Raji (cell line): Measurements from ENCODE around the gene RSPH6A.

Source experiments
- POLR2A ChIP-seq: IDR thresholded peaks from 2 replicates; pipeline ENCODE4 v1.6.1; 2011; ENCODE audit warnings: low read depth, low read length, control low read depth; ENCODE audit not compliant: insufficient read depth

The RSPH6A gene

GRCh38 chr19:45834970-45835369, 19.9 kb upstream of the RSPH6A start:
- no peak for TF ChIP-seq POLR2A

- no peak for TF ChIP-seq POLR2A
Measured at GRCh38 chr19:45828945-45829344, 13.8 kb upstream of the RSPH6A start.

GRCh38 chr19:45828523-45828922, 13.4 kb upstream of the RSPH6A start:
- no peak for TF ChIP-seq POLR2A

GRCh38 chr19:45827459-45828093, 12.5 kb upstream of the RSPH6A start:
- TF ChIP-seq POLR2A = no peak

GRCh38 chr19:45826934-45827333, 11.8 kb upstream of the RSPH6A start:
- no peak for TF ChIP-seq POLR2A

GRCh38 chr19:45825917-45826893, 11.1 kb upstream of the RSPH6A start:
- TF ChIP-seq POLR2A = no peak

- TF ChIP-seq POLR2A = no peak
Measured at GRCh38 chr19:45825263-45825605, 10.1 kb upstream of the RSPH6A start.

GRCh38 chr19:45824531-45825262, 9.6 kb upstream of the RSPH6A start:
- no peak for TF ChIP-seq POLR2A

GRCh38 chr19:45824041-45824471, 8.9 kb upstream of the RSPH6A start:
- TF ChIP-seq POLR2A = no peak

GRCh38 chr19:45823182-45823581, 8.1 kb upstream of the RSPH6A start:
- TF ChIP-seq POLR2A = no peak

GRCh38 chr19:45822716-45823115, 7.6 kb upstream of the RSPH6A start:
- no peak for TF ChIP-seq POLR2A

GRCh38 chr19:45821570-45821969, 6.5 kb upstream of the RSPH6A start:
- TF ChIP-seq POLR2A = no peak

GRCh38 chr19:45821103-45821521, 6.0 kb upstream of the RSPH6A start:
- no peak for TF ChIP-seq POLR2A

GRCh38 chr19:45820413-45821102, 5.5 kb upstream of the RSPH6A start:
- TF ChIP-seq POLR2A = no peak

GRCh38 chr19:45819769-45820168, 4.7 kb upstream of the RSPH6A start:
- no peak for TF ChIP-seq POLR2A

GRCh38 chr19:45817725-45818301, 2.7 kb upstream of the RSPH6A start:
- TF ChIP-seq POLR2A = no peak
